Panc1 (cell line): Measurements from ENCODE around the gene LEKR1. TPM values are rescaled to one million over a fixed set of nuclear protein-coding genes. Genes with fewer than 3 reads are reported as not detected.

Experiments
- ATAC-seq: fragments of 200-7000 bp; cut with Tn5 transposase; 2 replicates; pipeline ENCODE4 v1.9.1; 2020; ENCODE audit warnings: mild to moderate bottlenecking, moderate library complexity
- BruUV-seq: library from RNA; stranded (reverse); fragments of 400-500 nt; replicated peaks from 2 replicates; lab custom pipeline; 2021; lab: Mats Ljungman, UMichigan
- CTCF ChIA-PET: fragments of 300-600 bp; sonication (Branson Sonifier 250); formaldehyde crosslinking; loops from one replicate; lab custom pipeline; 2022; ENCODE audit warnings: antibody characterized with exemption; lab: Charles Lee
- POLR2A ChIA-PET: fragments of 300-600 bp; sonication (Branson Sonifier 250); formaldehyde crosslinking; loops from one replicate; lab custom pipeline; 2022; ENCODE audit warnings: antibody characterized with exemption; lab: Charles Lee
- DNase-seq: peaks from one replicate; pipeline ENCODE4 v3.0.0-alpha.2; 2010; ENCODE audit warnings: low read depth, low spot score
- H3K27ac ChIP-seq: 2 replicates; pipeline ENCODE4 v1.5.1; 2011; ENCODE audit warnings: mild to moderate bottlenecking, low read length, inconsistent platforms
- H3K27me3 ChIP-seq: fragments of 200-500 bp; sonication (Bioruptor generic); 2 replicates; pipeline ENCODE4 v1.6.0; 2014; ENCODE audit warnings: low read length, inconsistent platforms; ENCODE audit not compliant: control insufficient read depth, insufficient read depth
- H3K36me3 ChIP-seq: fragments of 200-500 bp; sonication (Bioruptor generic); 2 replicates; pipeline ENCODE4 v1.5.1; 2014; ENCODE audit warnings: inconsistent platforms, mild to moderate bottlenecking, low read length, moderate library complexity; ENCODE audit not compliant: control insufficient read depth, insufficient read depth
- H3K4me1 ChIP-seq: 2 replicates; pipeline ENCODE4 v1.5.1; 2011; ENCODE audit warnings: inconsistent platforms, mild to moderate bottlenecking, low read length, moderate library complexity; ENCODE audit not compliant: control insufficient read depth, insufficient read depth
- H3K4me3 ChIP-seq, 2 experiments: 2 replicates each; pipeline ENCODE4 v1.5.1; 2011 to 2012; ENCODE audit warnings: low read depth in 2 of 2, low read length in 2 of 2, mild to moderate bottlenecking in 2 of 2, inconsistent platforms in 1 of 2, moderate library complexity in 1 of 2
- H3K9me3 ChIP-seq: fragments of 200-500 bp; sonication (Bioruptor generic); 2 replicates; pipeline ENCODE4 v1.5.1; 2014; ENCODE audit warnings: low read depth, mild to moderate bottlenecking, inconsistent platforms, low read length, moderate library complexity; ENCODE audit not compliant: control insufficient read depth, insufficient read depth
- CTCF ChIP-seq: fragments of 450-650 bp; IDR thresholded peaks from 2 replicates; pipeline ENCODE4 v1.5.1; 2017; ENCODE audit warnings: mild to moderate bottlenecking
- POLR2AphosphoS5 ChIP-seq: IDR thresholded peaks from 2 replicates; pipeline ENCODE4 v1.6.1; 2012; ENCODE audit warnings: mild to moderate bottlenecking, low read depth, low read length, moderate library complexity
- REST ChIP-seq, 2 experiments: IDR thresholded peaks; 2 replicates each; pipeline ENCODE4 v1.6.1; 2011 to 2012; ENCODE audit warnings: low read depth in 2 of 2, control low read depth in 1 of 2, low read length in 1 of 2, mild to moderate bottlenecking in 1 of 2, moderate library complexity in 1 of 2; ENCODE audit not compliant: insufficient read depth in 1 of 2
- SIN3A ChIP-seq: IDR thresholded peaks from 2 replicates; pipeline ENCODE4 v1.6.1; 2012; ENCODE audit warnings: low read depth, mild to moderate bottlenecking, low read length, moderate library complexity, borderline replicate concordance; ENCODE audit not compliant: insufficient read depth
- TCF7L2 ChIP-seq: IDR thresholded peaks from 2 replicates; pipeline ENCODE4 v1.6.1; 2011; ENCODE audit warnings: mild to moderate bottlenecking, low read depth, low read length, inconsistent platforms
- in situ Hi-C: cut with HindIII; loops from 2 replicates; pipeline ENCODE4 v1.10.0; 2016; ENCODE audit warnings: low sequenced_read_pairs, low pct_unique_long_range_greater_than_20kb
- intact Hi-C: fragments of 100-400 bp; cut with micrococcal nuclease; formaldehyde crosslinking; loops from one replicate; pipeline ENCODE4 v1.10.0; 2022; ENCODE audit not compliant: unreplicated experiment
- total RNA-seq: library from RNA; stranded (reverse); gene quantifications from one replicate; pipeline ENCODE4 v1.2.1, GENCODE V29; 2021; ENCODE audit not compliant: unreplicated experiment

LEKR1 gene
- total RNA-seq, 1 experiment from 2014 or later, result not detected

- no peak for DNase-seq
These were observed 122.5 kb downstream of the LEKR1 start for GRCh38 chr3:156948402-156949210.

GRCh38 chr3:156952011-156952410 lies 125.9 kb downstream of the LEKR1 start:
- Histone ChIP-seq H3K27ac (no peak overlapping the region), H3K9me3 (no peaks in the 10 kb centered on the region), H3K4me1 (no peaks in the 10 kb centered on the region), H3K36me3 (no peaks in the 10 kb centered on the region), H3K4me3 (no peak overlapping the region), H3K27me3 (no peaks in the 10 kb centered on the region)
- POLR2A ChIA-PET, result interaction anchor here (0.6 kb wide), 1 partner anchor 100 kb away, joined by 5 read pairs; no protein-coding TSS in a partner anchor
- intact Hi-C loops (no loop called here), in situ Hi-C loops (no loop called here)
- DNase-seq, result no peak
- BruUV-seq, result no TSS peak
- TF ChIP-seq REST (IDR thresholded peaks at IDR 0.05; ENCODE audit: insufficient read depth in 1 of 2, low read depth in 2 of 2, low read length in 1 of 2) (no peak), POLR2AphosphoS5 (no peak), SIN3A (no peak), CTCF (no peak), TCF7L2 (no peak)
- CTCF ChIA-PET, result no interaction called here
- no peak for ATAC-seq

More at GRCh38 chr3:156948402-156949210, 122.5 kb downstream of the LEKR1 start:
- Histone ChIP-seq H3K27ac (no peak overlapping the region), H3K4me1 (no peaks in the 10 kb centered on the region), H3K9me3 (no peaks in the 10 kb centered on the region), H3K36me3 (no peaks in the 10 kb centered on the region), H3K4me3 (no peak overlapping the region), H3K27me3 (no peaks in the 10 kb centered on the region)
- ATAC-seq, result no peak
- in situ Hi-C loops, result no loop called here
- no peak for TF ChIP-seq POLR2AphosphoS5
- no peak for TF ChIP-seq SIN3A
- no peak for TF ChIP-seq CTCF
- TF ChIP-seq TCF7L2, result no peak
- TF ChIP-seq REST (IDR thresholded peaks at IDR 0.05; ENCODE audit: insufficient read depth in 1 of 2, low read depth in 2 of 2, low read length in 1 of 2), result no peak
- no TSS peak for BruUV-seq
- intact Hi-C loops, result no loop called here
- POLR2A ChIA-PET, result no interaction called here
- CTCF ChIA-PET, result no interaction called here
